Prostate gland (tissue), 2 donors: ENCODE data around the gene ANKRD11.

Source experiments
- POLR2A ChIP-seq: fragments of 450-650 bp; IDR thresholded peaks from one replicate; pipeline ENCODE4 v1.6.1; 2016; ENCODE audit warnings: antibody characterized with exemption, mild to moderate bottlenecking
- TF ChIP-seq, protein P1 (sequence below), 4 experiments: fragments of 200-600 bp in 2 of 4; fragments of 450-650 bp in 2 of 4; sonication (generic) in 2 of 4; IDR thresholded peaks; 1 replicate in 3 of 4; 2 replicates in 1 of 4; pipeline ENCODE4 v1.5.1; 2016 to 2019; ENCODE audit warnings: antibody characterized with exemption in 4 of 4, mild to moderate bottlenecking in 2 of 4, moderate library complexity in 2 of 4

DNA sequence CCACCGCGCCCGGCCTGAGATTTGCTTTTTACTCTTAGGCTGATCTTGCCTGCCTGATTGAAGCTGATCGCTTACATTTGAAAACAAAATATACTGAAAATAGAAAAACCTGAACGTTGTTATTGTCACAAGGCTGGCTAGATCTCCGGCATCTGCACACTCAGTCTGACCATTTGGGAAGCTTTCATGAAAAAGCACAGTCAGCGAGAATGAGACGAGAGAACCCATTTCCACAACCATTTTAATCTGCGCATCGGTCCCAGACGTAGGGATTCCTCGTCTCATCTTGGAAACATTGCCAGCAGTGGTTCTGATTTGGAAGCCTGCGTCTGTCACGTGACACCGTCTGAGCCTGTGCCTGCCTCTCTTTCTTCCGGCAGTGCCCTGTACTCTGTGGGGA, 38.7 kb upstream of the ANKRD11 start:
- TF ChIP-seq, protein P1, sequence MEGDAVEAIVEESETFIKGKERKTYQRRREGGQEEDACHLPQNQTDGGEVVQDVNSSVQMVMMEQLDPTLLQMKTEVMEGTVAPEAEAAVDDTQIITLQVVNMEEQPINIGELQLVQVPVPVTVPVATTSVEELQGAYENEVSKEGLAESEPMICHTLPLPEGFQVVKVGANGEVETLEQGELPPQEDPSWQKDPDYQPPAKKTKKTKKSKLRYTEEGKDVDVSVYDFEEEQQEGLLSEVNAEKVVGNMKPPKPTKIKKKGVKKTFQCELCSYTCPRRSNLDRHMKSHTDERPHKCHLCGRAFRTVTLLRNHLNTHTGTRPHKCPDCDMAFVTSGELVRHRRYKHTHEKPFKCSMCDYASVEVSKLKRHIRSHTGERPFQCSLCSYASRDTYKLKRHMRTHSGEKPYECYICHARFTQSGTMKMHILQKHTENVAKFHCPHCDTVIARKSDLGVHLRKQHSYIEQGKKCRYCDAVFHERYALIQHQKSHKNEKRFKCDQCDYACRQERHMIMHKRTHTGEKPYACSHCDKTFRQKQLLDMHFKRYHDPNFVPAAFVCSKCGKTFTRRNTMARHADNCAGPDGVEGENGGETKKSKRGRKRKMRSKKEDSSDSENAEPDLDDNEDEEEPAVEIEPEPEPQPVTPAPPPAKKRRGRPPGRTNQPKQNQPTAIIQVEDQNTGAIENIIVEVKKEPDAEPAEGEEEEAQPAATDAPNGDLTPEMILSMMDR (IDR thresholded peaks at IDR 0.05): no peak
- no peak for TF ChIP-seq POLR2A
